ENCODE measurements around the gene SLC16A11. TPM values are rescaled to one million over a fixed set of nuclear protein-coding genes. Genes with fewer than 3 reads are reported as not detected.

SLC16A11 gene
- total and polyA plus RNA-seq, 2 of the 4 experiments (the other 2 are of a cell fraction): not detected

GRCh38 chr17:7081341-7082062 lies 37.6 kb upstream of the SLC16A11 start:
- Histone ChIP-seq H2BK20ac (ENCODE audit: low read depth, low read length) (no peak overlapping the region), H3K27me3 (ENCODE audit: control insufficient read depth, insufficient read depth, low read length) (peaks cover 8% of the 10 kb centered on the region), H3K4ac (ENCODE audit: low read depth, low read length) (no peak overlapping the region), H3K14ac (replicated peaks; ENCODE audit: low read depth, low read length) (no peak overlapping the region), H3K9me1 (ENCODE audit: insufficient read depth, low read length) (no peaks in the 10 kb centered on the region), H3K9me3 (ENCODE audit: control insufficient read depth, insufficient read depth, low read length) (no peaks in the 10 kb centered on the region), H4K91ac (ENCODE audit: insufficient read depth, low read depth, low read length) (no peak overlapping the region), H2AK5ac (ENCODE audit: low read depth, low read length) (no peak overlapping the region), H3K27ac (ENCODE audit: insufficient read depth, low read length) (no peak overlapping the region), H2AK9ac (replicated peaks; ENCODE audit: low read depth, low read length, poor library complexity) (no peak overlapping the region), H3K56ac (ENCODE audit: extremely low read depth, insufficient read depth, low read length) (no peak overlapping the region), H2BK5ac (ENCODE audit: low read depth, low read length, poor library complexity, severe bottlenecking) (no peak overlapping the region), H4K5ac (ENCODE audit: low read depth, low read length) (no peak overlapping the region), H2BK120ac (ENCODE audit: low read depth, low read length) (no peak overlapping the region), H2AFZ (replicated peaks; ENCODE audit: low read length, poor library complexity) (no peak overlapping the region), H3K23ac (ENCODE audit: low read depth, low read length) (no peak overlapping the region), H3K4me3 (ENCODE audit: insufficient read depth, low read depth, low read length) (no peak overlapping the region), H3K18ac (ENCODE audit: low read depth, low read length) (no peak overlapping the region), H3K36me3 (ENCODE audit: control insufficient read depth, insufficient read depth, low read length) (no peaks in the 10 kb centered on the region), H4K8ac (ENCODE audit: low read depth in 2 of 2, low read length in 2 of 2) (no peak overlapping the region), H3K79me1 (ENCODE audit: low read depth in 1 of 2, low read length in 2 of 2) (no peaks in the 10 kb centered on the region), H3K4me2 (ENCODE audit: low read depth, low read length) (no peak overlapping the region), H3K4me1 (ENCODE audit: control insufficient read depth, insufficient read depth, low read length) (no peaks in the 10 kb centered on the region), H3K9ac (ENCODE audit: low read depth, low read length) (no peak overlapping the region), H4K20me1 (ENCODE audit: insufficient read depth, low read length) (no peaks in the 10 kb centered on the region), H2BK15ac (ENCODE audit: low read depth, low read length) (no peak overlapping the region)
- dilution Hi-C loops (cut with HindIII; ENCODE audit: low sequenced_read_pairs, unreplicated experiment): no loop called here
- in situ Hi-C loops (cut with MboI; ENCODE audit: low sequenced_read_pairs): no loop called here
- ChIA-PET POLR2A (ENCODE audit: unreplicated experiment) (no interaction called here), CTCF (interaction anchor here (1.5 kb wide), 1 partner anchor 29 kb away, joined by 3 read pairs; no protein-coding TSS in a partner anchor)
- intact Hi-C loops (cut with micrococcal nuclease): no loop called here
- DNase-seq (no peak), ATAC-seq (ENCODE audit: low read depth) (no peak)
- no TSS peak for BruUV-seq (replicated peaks)
- WGBS, 2 experiments (ENCODE audit: extremely low coverage in 2 of 2, insufficient read length in 1 of 2): no CpG with 5 or more reads among the region's 16 CpGs
- TF ChIP-seq USF2 (IDR thresholded peaks at IDR 0.05; ENCODE audit: low read depth, low read length) (no peak), CTCF (conservative IDR thresholded peaks at IDR 0.05; ENCODE audit: low read depth, low read length) (no peak)

Measured in IMR-90 (cell line).